ENCODE measurements around the gene ZNF512. TPM values are rescaled to one million over a fixed set of nuclear protein-coding genes. Genes with fewer than 3 reads are reported as not detected.
A peak's percentile ranks its signal among the peaks of the same experiment; 100 is the strongest.

Gene ZNF512
- total and polyA plus RNA-seq, 2 of the 13 experiments (the other 11 are each of a cell fraction or from before 2014, with no cell fraction given), result 29.8 to 31.0 TPM

DNA sequence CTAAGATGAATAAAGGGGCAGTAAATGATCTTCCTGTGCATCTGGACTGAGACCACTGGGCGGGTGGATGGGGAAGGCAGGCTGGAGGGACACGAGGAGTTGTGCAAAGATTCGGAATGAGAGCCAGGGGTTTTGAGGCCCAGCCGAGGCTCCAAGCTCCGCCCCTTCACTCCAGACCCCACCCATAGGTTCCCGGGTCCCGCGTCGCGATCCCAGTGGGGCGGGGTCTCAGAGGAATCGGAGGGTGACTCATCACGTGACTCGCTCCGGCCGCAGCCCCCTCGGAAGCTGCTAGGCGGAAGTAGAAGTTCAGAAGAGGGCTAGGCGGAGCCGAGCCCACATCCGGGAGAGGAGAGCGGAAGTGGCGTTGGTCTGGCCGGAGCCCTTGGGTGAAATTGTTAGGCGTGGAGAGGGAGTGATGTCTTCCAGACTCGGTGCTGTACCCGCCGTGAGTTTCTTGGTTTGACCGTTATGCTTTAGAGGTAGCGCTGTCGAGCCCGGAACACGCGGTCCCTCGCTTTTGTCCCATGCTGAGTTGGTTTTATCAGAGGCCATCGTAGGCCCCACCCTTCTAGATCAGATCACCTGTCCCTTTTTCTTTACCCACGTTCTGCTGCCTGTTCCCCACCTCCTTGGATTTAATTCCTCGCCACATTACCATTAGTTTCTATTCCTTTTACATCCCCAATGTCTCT is at the start of gene ZNF512 (continued):
- TF ChIP-seq ZNF7 (CRISPR knock-in tag; IDR thresholded peaks at IDR 0.05) (no peak), ZNF614 (CRISPR knock-in tag; IDR thresholded peaks at IDR 0.05; ENCODE audit: borderline replicate concordance) (peak; percentile 56; the same call in 1 of the 2 replicates), CENPT (CRISPR knock-in tag; IDR thresholded peaks at IDR 0.05; ENCODE audit: low read depth) (no peak), ZNF766 (CRISPR knock-in tag; IDR thresholded peaks at IDR 0.05; ENCODE audit: borderline replicate concordance) (peak; percentile 35; the same call in 1 of the 2 replicates), HOXA5 (CRISPR knock-in tag; IDR thresholded peaks at IDR 0.05) (peak; percentile 37), TFE3 (CRISPR knock-in tag; IDR thresholded peaks at IDR 0.05) (peak; percentile 96), FOSL2 (CRISPR knock-in tag; IDR thresholded peaks at IDR 0.05) (peak; percentile 72), ZNF672 (CRISPR knock-in tag; IDR thresholded peaks at IDR 0.05) (no peak), ZNF790 (CRISPR knock-in tag; IDR thresholded peaks at IDR 0.05; ENCODE audit: borderline replicate concordance) (0 out of 2 replicates have a peak, but pooled peaks have one; percentile 30), ZNF264 (CRISPR knock-in tag; IDR thresholded peaks at IDR 0.05) (no peak), MAF1 (CRISPR knock-in tag; IDR thresholded peaks at IDR 0.05; ENCODE audit: borderline replicate concordance) (no peak), ASH2L (IDR thresholded peaks at IDR 0.05; ENCODE audit: insufficient read length, low read depth, low read length) (peak; percentile 84), EED (CRISPR knock-in tag; IDR thresholded peaks at IDR 0.05) (peak; percentile 92), FOXA3 (CRISPR knock-in tag; IDR thresholded peaks at IDR 0.05) (0 out of 2 replicates have a peak, but pooled peaks have one; percentile 4), ZNF747 (CRISPR knock-in tag; IDR thresholded peaks at IDR 0.05; ENCODE audit: borderline replicate concordance) (peak; percentile 80; the same call in 1 of the 2 replicates), REL (CRISPR knock-in tag; conservative IDR thresholded peaks at IDR 0.05) (no peak), ZNF354B (CRISPR knock-in tag; IDR thresholded peaks at IDR 0.05) (no peak), BRF2 (CRISPR knock-in tag; IDR thresholded peaks at IDR 0.05) (peak; percentile 23; the same call in 1 of the 2 replicates), ZNF678 (CRISPR knock-in tag; IDR thresholded peaks at IDR 0.05) (no peak; the same call in 1 of the 2 replicates)
- TF ChIP-seq, protein P1, sequence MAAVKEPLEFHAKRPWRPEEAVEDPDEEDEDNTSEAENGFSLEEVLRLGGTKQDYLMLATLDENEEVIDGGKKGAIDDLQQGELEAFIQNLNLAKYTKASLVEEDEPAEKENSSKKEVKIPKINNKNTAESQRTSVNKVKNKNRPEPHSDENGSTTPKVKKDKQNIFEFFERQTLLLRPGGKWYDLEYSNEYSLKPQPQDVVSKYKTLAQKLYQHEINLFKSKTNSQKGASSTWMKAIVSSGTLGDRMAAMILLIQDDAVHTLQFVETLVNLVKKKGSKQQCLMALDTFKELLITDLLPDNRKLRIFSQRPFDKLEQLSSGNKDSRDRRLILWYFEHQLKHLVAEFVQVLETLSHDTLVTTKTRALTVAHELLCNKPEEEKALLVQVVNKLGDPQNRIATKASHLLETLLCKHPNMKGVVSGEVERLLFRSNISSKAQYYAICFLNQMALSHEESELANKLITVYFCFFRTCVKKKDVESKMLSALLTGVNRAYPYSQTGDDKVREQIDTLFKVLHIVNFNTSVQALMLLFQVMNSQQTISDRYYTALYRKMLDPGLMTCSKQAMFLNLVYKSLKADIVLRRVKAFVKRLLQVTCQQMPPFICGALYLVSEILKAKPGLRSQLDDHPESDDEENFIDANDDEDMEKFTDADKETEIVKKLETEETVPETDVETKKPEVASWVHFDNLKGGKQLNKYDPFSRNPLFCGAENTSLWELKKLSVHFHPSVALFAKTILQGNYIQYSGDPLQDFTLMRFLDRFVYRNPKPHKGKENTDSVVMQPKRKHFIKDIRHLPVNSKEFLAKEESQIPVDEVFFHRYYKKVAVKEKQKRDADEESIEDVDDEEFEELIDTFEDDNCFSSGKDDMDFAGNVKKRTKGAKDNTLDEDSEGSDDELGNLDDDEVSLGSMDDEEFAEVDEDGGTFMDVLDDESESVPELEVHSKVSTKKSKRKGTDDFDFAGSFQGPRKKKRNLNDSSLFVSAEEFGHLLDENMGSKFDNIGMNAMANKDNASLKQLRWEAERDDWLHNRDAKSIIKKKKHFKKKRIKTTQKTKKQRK (IDR thresholded peaks at IDR 0.05; ENCODE audit: low read length), result no peak
- TF ChIP-seq, protein P2, sequence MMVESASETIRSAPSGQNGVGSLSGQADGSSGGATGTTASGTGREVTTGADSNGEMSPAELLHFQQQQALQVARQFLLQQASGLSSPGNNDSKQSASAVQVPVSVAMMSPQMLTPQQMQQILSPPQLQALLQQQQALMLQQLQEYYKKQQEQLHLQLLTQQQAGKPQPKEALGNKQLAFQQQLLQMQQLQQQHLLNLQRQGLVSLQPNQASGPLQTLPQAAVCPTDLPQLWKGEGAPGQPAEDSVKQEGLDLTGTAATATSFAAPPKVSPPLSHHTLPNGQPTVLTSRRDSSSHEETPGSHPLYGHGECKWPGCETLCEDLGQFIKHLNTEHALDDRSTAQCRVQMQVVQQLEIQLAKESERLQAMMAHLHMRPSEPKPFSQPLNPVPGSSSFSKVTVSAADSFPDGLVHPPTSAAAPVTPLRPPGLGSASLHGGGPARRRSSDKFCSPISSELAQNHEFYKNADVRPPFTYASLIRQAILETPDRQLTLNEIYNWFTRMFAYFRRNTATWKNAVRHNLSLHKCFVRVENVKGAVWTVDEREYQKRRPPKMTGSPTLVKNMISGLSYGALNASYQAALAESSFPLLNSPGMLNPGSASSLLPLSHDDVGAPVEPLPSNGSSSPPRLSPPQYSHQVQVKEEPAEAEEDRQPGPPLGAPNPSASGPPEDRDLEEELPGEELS (CRISPR knock-in tag; IDR thresholded peaks at IDR 0.05), result peak; percentile 42; the same call in 1 of the 2 replicates
